Tibial nerve (tissue), 3 donors: ENCODE measurements around the gene CEP126.

Experiments used
- POLR2A ChIP-seq, 2 donors: fragments of 450-650 bp; IDR thresholded peaks; one replicate each; pipeline ENCODE4 v1.6.1; 2017; ENCODE audit warnings: antibody characterized with exemption in 2 of 2, mild to moderate bottlenecking in 2 of 2, moderate library complexity in 2 of 2
- TF ChIP-seq, protein P1 (sequence below), 5 experiments: fragments of 200-600 bp in 3 of 5; fragments of 450-650 bp in 2 of 5; sonication (generic) in 3 of 5; IDR thresholded peaks; one replicate each; pipeline ENCODE4 v1.5.1; 2016 to 2019; ENCODE audit warnings: antibody characterized with exemption in 5 of 5, mild to moderate bottlenecking in 3 of 5, moderate library complexity in 2 of 5

- TF ChIP-seq, protein P1, sequence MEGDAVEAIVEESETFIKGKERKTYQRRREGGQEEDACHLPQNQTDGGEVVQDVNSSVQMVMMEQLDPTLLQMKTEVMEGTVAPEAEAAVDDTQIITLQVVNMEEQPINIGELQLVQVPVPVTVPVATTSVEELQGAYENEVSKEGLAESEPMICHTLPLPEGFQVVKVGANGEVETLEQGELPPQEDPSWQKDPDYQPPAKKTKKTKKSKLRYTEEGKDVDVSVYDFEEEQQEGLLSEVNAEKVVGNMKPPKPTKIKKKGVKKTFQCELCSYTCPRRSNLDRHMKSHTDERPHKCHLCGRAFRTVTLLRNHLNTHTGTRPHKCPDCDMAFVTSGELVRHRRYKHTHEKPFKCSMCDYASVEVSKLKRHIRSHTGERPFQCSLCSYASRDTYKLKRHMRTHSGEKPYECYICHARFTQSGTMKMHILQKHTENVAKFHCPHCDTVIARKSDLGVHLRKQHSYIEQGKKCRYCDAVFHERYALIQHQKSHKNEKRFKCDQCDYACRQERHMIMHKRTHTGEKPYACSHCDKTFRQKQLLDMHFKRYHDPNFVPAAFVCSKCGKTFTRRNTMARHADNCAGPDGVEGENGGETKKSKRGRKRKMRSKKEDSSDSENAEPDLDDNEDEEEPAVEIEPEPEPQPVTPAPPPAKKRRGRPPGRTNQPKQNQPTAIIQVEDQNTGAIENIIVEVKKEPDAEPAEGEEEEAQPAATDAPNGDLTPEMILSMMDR (IDR thresholded peaks at IDR 0.05): no peak
- no peak for TF ChIP-seq POLR2A (IDR thresholded peaks at IDR 0.05)
Observed at GRCh38 chr11:101872171-101872882, 42.5 kb upstream of the CEP126 start.
